Stomach (tissue), 9 donors: ENCODE measurements around the gene PDE4B. TPM values are rescaled to one million over a fixed set of nuclear protein-coding genes. Genes with fewer than 3 reads are reported as not detected.
A peak's percentile ranks its signal among the peaks of the same experiment; 100 is the strongest.

ENCODE experiments used
- DNase-seq, 2 donors: peaks; one replicate each; pipeline versions ENCODE4 v3.0.0 to v3.0.0-alpha.2; 2013 to 2019
- H3K27ac ChIP-seq, 5 donors: fragments of 200-600 bp in 4 of 5; sonication (generic) in 4 of 5; one replicate each; pipeline ENCODE4 v1.5.1; 2013 to 2019; ENCODE audit warnings: mild to moderate bottlenecking in 1 of 5, moderate library complexity in 1 of 5
- H3K27me3 ChIP-seq, 3 donors: fragments of 200-600 bp; sonication (generic); one replicate each; pipeline ENCODE4 v1.5.1; 2017 to 2019; ENCODE audit warnings: mixed run types in 1 of 3
- H3K36me3 ChIP-seq, 4 donors: fragments of 200-600 bp; sonication (generic); 1 replicate in 3 of 4; 2 replicates in 1 of 4; pipeline ENCODE4 v1.5.1; 2016 to 2019
- H3K4me1 ChIP-seq, 4 donors: fragments of 200-600 bp; sonication (generic); one replicate each; pipeline ENCODE4 v1.5.1; 2016 to 2019
- H3K4me3 ChIP-seq, 4 donors: fragments of 200-600 bp; sonication (generic) in 3 of 4; one replicate each; pipeline ENCODE4 v1.5.1; 2016 to 2019; ENCODE audit warnings: mild to moderate bottlenecking in 1 of 4
- H3K9me3 ChIP-seq, 4 donors: fragments of 200-600 bp; sonication (generic); one replicate each; pipeline ENCODE4 v1.5.1; 2016 to 2019
- CTCF ChIP-seq, 7 experiments: fragments of 450-650 bp in 4 of 7; fragments of 200-600 bp in 3 of 7; sonication (generic) in 3 of 7; IDR thresholded peaks; one replicate each; pipeline ENCODE4 v1.5.1; 2016 to 2019; ENCODE audit warnings: antibody characterized with exemption in 7 of 7, control low read depth in 2 of 7, mild to moderate bottlenecking in 1 of 7
- EP300 ChIP-seq: sonication (generic); formaldehyde crosslinking; IDR thresholded peaks from one replicate; pipeline ENCODE4 v1.6.1; 2017; ENCODE audit warnings: antibody characterized with exemption
- POLR2A ChIP-seq, 4 donors: fragments of 450-650 bp; IDR thresholded peaks; one replicate each; pipeline ENCODE4 v1.6.1; 2016; ENCODE audit warnings: antibody characterized with exemption in 4 of 4, control low read depth in 2 of 4, mild to moderate bottlenecking in 1 of 4, moderate library complexity in 1 of 4
- POLR2AphosphoS5 ChIP-seq, 3 donors: sonication (generic); formaldehyde crosslinking; IDR thresholded peaks; one replicate each; pipeline ENCODE4 v1.6.1; 2016; ENCODE audit warnings: antibody characterized with exemption in 3 of 3
- WGBS, 5 donors: extraction: QIAGEN DNeasy Blood & Tissue Kit in 3 of 5; methylation state at CpG; one replicate each; pipeline versions ENCODE4 v1.1.5 to v1.1.7; 2013 to 2018; 5-methylcytosine and 5-hydroxymethylcytosine counted together
- intact Hi-C: fragments of 100-400 bp; cut with DNase I; formaldehyde crosslinking; loops from one replicate; pipeline ENCODE4 v1.15.1; 2023; ENCODE audit warnings: low total_unique reads
- polyA plus RNA-seq, 3 donors: library from polyadenylated mRNA; stranded (reverse); fragments of 200-250 nt; gene quantifications; one replicate each; pipeline ENCODE4 v1.2.3, GENCODE V29; 2013
- total RNA-seq, 5 donors: library from RNA; depleted of rRNA; stranded (reverse); fragments of >200 nt; gene quantifications; one replicate each; pipeline versions ENCODE4 v1.1.0 to v1.2.3, GENCODE V29; 2014 to 2016
- donor health status: healthy with polysubstance abuse.
- donor health status: Bipolar disorder and iron deficiency.
- donor health status: healthy.

Gene PDE4B
- total and polyA plus RNA-seq, 8 donors = 0.45 to 34.3 (median 3.2) TPM

- H3K4me1 ChIP-seq = peaks cover 0 to 43% (median 15%) of the 10 kb centered on the region in 4 donors
- H3K4me3 ChIP-seq = no peak overlapping the region
- H3K27ac ChIP-seq = no peak overlapping the region
- H3K27me3 ChIP-seq = no peaks in the 10 kb centered on the region
- TF ChIP-seq CTCF (IDR thresholded peaks at IDR 0.05) (no peak), POLR2A (IDR thresholded peaks at IDR 0.05) (no peak), EP300 (no peak), POLR2AphosphoS5 (IDR thresholded peaks at IDR 0.05) (no peak)
- H3K36me3 ChIP-seq = no peaks in the 10 kb centered on the region
- intact Hi-C loops = no loop called here
- H3K9me3 ChIP-seq = no peaks in the 10 kb centered on the region
- 93 to 95% (median 94%) methylated on average over 1 of the region's 1 CpG for WGBS, 5 donors
- DNase-seq = no peak
Measured at GRCh38 chr1:66172272-66172671, 379.6 kb downstream of the PDE4B start.

- no peak overlapping the region for H3K27ac ChIP-seq
- WGBS, 5 donors = 32 to 69% (median 63%) methylated on average over 1 of the region's 1 CpG
Measured at GRCh38 chr1:66175098-66175497, 382.4 kb downstream of the PDE4B start.

GRCh38 chr1:66175581-66175980, 382.9 kb downstream of the PDE4B start:
- TF ChIP-seq EP300 (no peak), POLR2A (IDR thresholded peaks at IDR 0.05) (no peak), CTCF (IDR thresholded peaks at IDR 0.05) (no peak), POLR2AphosphoS5 (IDR thresholded peaks at IDR 0.05) (no peak)
- Histone ChIP-seq H3K27me3 (no peaks in the 10 kb centered on the region), H3K27ac (no peak overlapping the region), H3K4me1 (peaks cover 0 to 31% (median 8%) of the 10 kb centered on the region in 4 donors), H3K36me3 (no peaks in the 10 kb centered on the region), H3K9me3 (no peaks in the 10 kb centered on the region), H3K4me3 (no peak overlapping the region)
- 48 to 78% (median 73%) methylated on average over 2 of the region's 2 CpGs for WGBS, 5 donors
- intact Hi-C loops = no loop called here
- no peak for DNase-seq

More at GRCh38 chr1:66175098-66175497, 382.4 kb downstream of the PDE4B start:
- DNase-seq = peak in 1 of 2 donors; percentile 54
- no peak for TF ChIP-seq POLR2AphosphoS5 (IDR thresholded peaks at IDR 0.05)
- TF ChIP-seq CTCF (IDR thresholded peaks at IDR 0.05) = no peak
- TF ChIP-seq EP300 = no peak
- TF ChIP-seq POLR2A (IDR thresholded peaks at IDR 0.05) = no peak
- H3K4me3 ChIP-seq = no peak overlapping the region
- no peaks in the 10 kb centered on the region for H3K27me3 ChIP-seq
- H3K9me3 ChIP-seq = no peaks in the 10 kb centered on the region
- peaks cover 0 to 30% (median 8%) of the 10 kb centered on the region in 4 donors for H3K4me1 ChIP-seq
- intact Hi-C loops = no loop called here
- no peaks in the 10 kb centered on the region for H3K36me3 ChIP-seq

GRCh38 chr1:66176012-66176715, 383.5 kb downstream of the PDE4B start:
- no peak for TF ChIP-seq CTCF (IDR thresholded peaks at IDR 0.05)
- no peak for TF ChIP-seq POLR2A (IDR thresholded peaks at IDR 0.05)
- TF ChIP-seq POLR2AphosphoS5 (IDR thresholded peaks at IDR 0.05) = no peak
- no peak for TF ChIP-seq EP300
- H3K4me3 ChIP-seq = no peak overlapping the region
- H3K27me3 ChIP-seq = no peaks in the 10 kb centered on the region
- DNase-seq = no peak
- WGBS, 5 donors = 25 to 35% (median 31%) methylated on average over 5 of the region's 5 CpGs
- no peaks in the 10 kb centered on the region for H3K36me3 ChIP-seq
- H3K27ac ChIP-seq = no peak overlapping the region
- H3K4me1 ChIP-seq = peaks cover 0 to 36% (median 8%) of the 10 kb centered on the region in 4 donors
- no peaks in the 10 kb centered on the region for H3K9me3 ChIP-seq
- intact Hi-C loops = no loop called here
